B cell (primary cell): ENCODE measurements around the gene TRIP4. TPM values are rescaled to one million over a fixed set of nuclear protein-coding genes. Genes with fewer than 3 reads are reported as not detected.

ENCODE experiments used
- ATAC-seq: fragments of 200-7000 bp; cut with Tn5 transposase; one replicate; pipeline ENCODE4 v1.10.0; 2021; ENCODE audit warnings: low read depth, mild to moderate bottlenecking, moderate number of reproducible peaks, moderate library complexity
- CTCF ChIA-PET: fragments of 350-600 bp; sonication (Branson Sonifier 250); formaldehyde crosslinking; loops from one replicate; lab custom pipeline; 2021; ENCODE audit warnings: antibody characterized with exemption, inconsistent platforms; lab: Charles Lee
- POLR2A ChIA-PET: fragments of 350-600 bp; sonication (Branson Sonifier 250); formaldehyde crosslinking; loops from one replicate; lab custom pipeline; 2021; ENCODE audit warnings: antibody characterized with exemption; lab: Charles Lee
- DNase-seq: peaks from one replicate; pipeline ENCODE4 v3.0.0; 2013
- H2AFZ ChIP-seq: 2 replicates; pipeline ENCODE4 v1.6.1; 2012; ENCODE audit warnings: mild to moderate bottlenecking, low read depth, low read length; ENCODE audit not compliant: insufficient read depth, poor library complexity, severe bottlenecking
- H3K27ac ChIP-seq, 2 donors: 1 replicate in 1 of 2; 2 replicates in 1 of 2; pipeline ENCODE4 v1.5.1; 2012 to 2013; ENCODE audit warnings: low read length in 2 of 2, mild to moderate bottlenecking in 2 of 2, moderate library complexity in 1 of 2
- H3K27me3 ChIP-seq, 4 experiments: fragments of 200-600 bp in 1 of 4; sonication (generic) in 1 of 4; replicated peaks in 1 of 4; 1 replicate in 2 of 4; 2 replicates in 2 of 4; pipeline versions ENCODE4 v1.6.1 to v1.7.0; 2013 to 2016; ENCODE audit warnings: low read length in 3 of 4, mild to moderate bottlenecking in 2 of 4, mixed read lengths in 1 of 4, moderate library complexity in 1 of 4; ENCODE audit not compliant: insufficient read depth in 4 of 4, control insufficient read depth in 3 of 4; ENCODE audit errors: control extremely low read depth in 1 of 4
- H3K36me3 ChIP-seq, 2 experiments: replicated peaks in 1 of 2; 1 replicate in 1 of 2; 2 replicates in 1 of 2; pipeline versions ENCODE4 v1.6.1 to v1.7.1; 2013; ENCODE audit warnings: low read length in 1 of 2; ENCODE audit not compliant: insufficient read depth in 2 of 2, control insufficient read depth in 1 of 2; ENCODE audit errors: control extremely low read depth in 1 of 2, extremely low read depth in 1 of 2
- H3K4me1 ChIP-seq, 2 donors: fragments of 200-600 bp in 1 of 2; sonication (generic) in 1 of 2; 1 replicate in 1 of 2; 2 replicates in 1 of 2; pipeline versions ENCODE4 v1.5.1 to v1.6.1; 2013 to 2017; ENCODE audit warnings: low read length in 2 of 2; ENCODE audit not compliant: control insufficient read depth in 2 of 2, insufficient read depth in 2 of 2
- H3K4me2 ChIP-seq: replicated peaks from 2 replicates; pipeline ENCODE3; 2012; ENCODE audit warnings: mild to moderate bottlenecking, low read depth, low read length; ENCODE audit not compliant: poor library complexity, severe bottlenecking
- H3K4me3 ChIP-seq, 5 experiments: fragments of 200-600 bp in 1 of 5; sonication (generic) in 1 of 5; 1 replicate in 3 of 5; 2 replicates in 2 of 5; pipeline versions ENCODE4 v1.5.1 to v1.7.0; 2011 to 2016; ENCODE audit warnings: low read length in 4 of 5, mild to moderate bottlenecking in 4 of 5, low read depth in 2 of 5, control low read depth in 1 of 5, moderate library complexity in 1 of 5; ENCODE audit not compliant: insufficient read depth in 1 of 5; ENCODE audit errors: control extremely low read depth in 1 of 5, extremely low read depth in 1 of 5
- H3K79me2 ChIP-seq: fragments of 200-600 bp; sonication (generic); one replicate; pipeline ENCODE4 v1.6.0; 2016; ENCODE audit warnings: low read length; ENCODE audit not compliant: control insufficient read depth, insufficient read depth
- H3K9ac ChIP-seq: fragments of 200-600 bp; sonication (generic); 2 replicates; pipeline ENCODE4 v1.6.1; 2017; ENCODE audit warnings: mild to moderate bottlenecking, low read length, moderate library complexity
- H3K9me3 ChIP-seq, 3 donors: one replicate each; pipeline versions ENCODE4 v1.6.1 to v1.7.1; 2013; ENCODE audit warnings: low read length in 2 of 3; ENCODE audit not compliant: control insufficient read depth in 2 of 3, insufficient read depth in 1 of 3; ENCODE audit errors: control extremely low read depth in 1 of 3
- H4K20me1 ChIP-seq: 2 replicates; pipeline ENCODE4 v1.6.0; 2012; ENCODE audit warnings: mild to moderate bottlenecking, low read length; ENCODE audit not compliant: insufficient read depth, control insufficient read depth, poor library complexity, severe bottlenecking
- H3K27ac Mint-ChIP-seq: one replicate; pipeline ENCODE4 v1.8.0; 2021; ENCODE audit warnings: mixed read lengths
- H3K27me3 Mint-ChIP-seq: one replicate; pipeline ENCODE4 v1.8.0; 2021; ENCODE audit warnings: mixed read lengths
- H3K4me1 Mint-ChIP-seq: one replicate; pipeline ENCODE4 v1.8.0; 2021; ENCODE audit warnings: mixed read lengths
- H3K4me3 Mint-ChIP-seq: one replicate; pipeline ENCODE4 v1.8.0; 2021; ENCODE audit warnings: mixed read lengths
- H3K9me3 Mint-ChIP-seq: one replicate; pipeline ENCODE4 v1.8.0; 2022; ENCODE audit warnings: mixed read lengths; ENCODE audit not compliant: insufficient read depth
- CTCF ChIP-seq: fragments of 200-600 bp; IDR thresholded peaks from one replicate; pipeline ENCODE4 v1.8.0; 2022; ENCODE audit warnings: antibody characterized with exemption, mild to moderate bottlenecking
- EZH2 ChIP-seq: IDR thresholded peaks from 2 replicates; pipeline ENCODE4 v1.6.1; 2012; ENCODE audit warnings: borderline replicate concordance, low read depth, mild to moderate bottlenecking, moderate library complexity, low read length; ENCODE audit not compliant: insufficient read depth, poor library complexity, severe bottlenecking
- WGBS: methylation state at CpG from one replicate; pipeline ENCODE4 v1.1.5; 2013; ENCODE audit warnings: missing lambda C conversion rate; ENCODE audit not compliant: insufficient coverage; 5-methylcytosine and 5-hydroxymethylcytosine counted together
- intact Hi-C: fragments of 100-400 bp; cut with micrococcal nuclease; formaldehyde crosslinking; loops from one replicate; pipeline ENCODE4 v1.10.0; 2022
- polyA plus RNA-seq: library from polyadenylated mRNA; depleted of rRNA; stranded (reverse); fragments of >200 nt; gene quantifications from 2 replicates; pipeline ENCODE4 v1.2.3, GENCODE V29; 2012
- total RNA-seq, 2 donors: library from RNA; stranded (reverse); fragments of 120-200 nt in 1 of 2; gene quantifications; 1 replicate in 1 of 2; 2 replicates in 1 of 2; pipeline versions ENCODE4 v1.2.3 to v1.2.4, GENCODE V29; 2013 to 2022

Gene TRIP4
- total and polyA plus RNA-seq, 2 donors (not counting 1 experiment from before 2014, with no cell fraction given), result 13.7 to 38.2 TPM

GRCh38 chr15:64447536-64448315 is 60.1 kb downstream of the TRIP4 start:
- no peak for TF ChIP-seq CTCF
- peak overlapping the region; percentile 59 for H3K27ac Mint-ChIP-seq
- H3K4me2 ChIP-seq, result no peak overlapping the region
- peaks cover 11 to 14% of the 10 kb centered on the region in 2 donors for H3K4me1 ChIP-seq
- H2AFZ ChIP-seq, result no peak overlapping the region
- no peaks in the 10 kb centered on the region for H4K20me1 ChIP-seq
- 83% methylated on average over 1 of the region's 6 CpGs for WGBS
- H3K79me2 ChIP-seq, result no peaks in the 10 kb centered on the region
- no peak overlapping the region for H3K9ac ChIP-seq
- peak overlapping the region in 1 of 2 donors; percentile 24 for H3K27ac ChIP-seq
- DNase-seq (peak; percentile 40), ATAC-seq (no peak)
- ChIA-PET POLR2A (no interaction called here), CTCF (no interaction called here)
- no peaks in the 10 kb centered on the region for H3K27me3 ChIP-seq
- H3K4me3 ChIP-seq, result no peak overlapping the region
- H3K9me3 ChIP-seq, result no peaks in the 10 kb centered on the region
- H3K4me1 Mint-ChIP-seq, result peaks cover 24% of the 10 kb centered on the region
- intact Hi-C loops, result no loop called here
- no peaks in the 10 kb centered on the region for H3K27me3 Mint-ChIP-seq
- H3K36me3 ChIP-seq, result peaks cover 5 to 8% of the 10 kb centered on the region in 2 experiments
- no peaks in the 10 kb centered on the region for H3K9me3 Mint-ChIP-seq
- no peak overlapping the region for H3K4me3 Mint-ChIP-seq

- Histone ChIP-seq H3K9me3 (no peaks in the 10 kb centered on the region), H3K36me3 (peaks cover 0 to 7% of the 10 kb centered on the region in 2 experiments), H2AFZ (no peak overlapping the region), H3K27me3 (no peaks in the 10 kb centered on the region), H3K4me1 (peaks cover 23 to 27% of the 10 kb centered on the region in 2 donors), H3K27ac (no peak overlapping the region), H3K79me2 (no peaks in the 10 kb centered on the region), H4K20me1 (no peaks in the 10 kb centered on the region), H3K4me3 (no peak overlapping the region), H3K4me2 (no peak overlapping the region), H3K9ac (no peak overlapping the region)
- H3K4me1 Mint-ChIP-seq, result peaks cover 35% of the 10 kb centered on the region
- H3K27ac Mint-ChIP-seq, result no peak overlapping the region
- H3K4me3 Mint-ChIP-seq, result no peak overlapping the region
- WGBS, result 97% methylated on average over 5 of the region's 6 CpGs
- no peak for ATAC-seq
- TF ChIP-seq EZH2 (no peak), CTCF (no peak)
- intact Hi-C loops, result no loop called here
- POLR2A ChIA-PET, result no interaction called here
- no peak for DNase-seq
- no peaks in the 10 kb centered on the region for H3K9me3 Mint-ChIP-seq
- CTCF ChIA-PET, result no interaction called here
- no peaks in the 10 kb centered on the region for H3K27me3 Mint-ChIP-seq
Measured at GRCh38 chr15:64452988-64453688, 65.5 kb downstream of the TRIP4 start.
